HCT116 (cell line): ENCODE results near the gene HTR7. TPM values are rescaled to one million over a fixed set of nuclear protein-coding genes. Genes with fewer than 3 reads are reported as not detected.

Experiments
- ATAC-seq: fragments of 200-7000 bp; cut with Tn5 transposase; 2 replicates; pipeline ENCODE4 v1.9.1; 2020; ENCODE audit warnings: mild to moderate bottlenecking, moderate library complexity
- BruUV-seq: library from RNA; stranded (reverse); fragments of 400-500 nt; replicated peaks from 2 replicates; lab custom pipeline; 2021; lab: Mats Ljungman, UMichigan
- CTCF ChIA-PET: fragments of 300-600 bp; sonication (Branson Sonifier 250); formaldehyde crosslinking; loops from one replicate; lab custom pipeline; 2021; ENCODE audit warnings: antibody characterized with exemption; lab: Charles Lee
- POLR2A ChIA-PET: fragments of 300-600, 350-600 bp; sonication (Branson Sonifier 250); formaldehyde crosslinking; loops from one replicate; lab custom pipeline; 2021; ENCODE audit warnings: antibody characterized with exemption; lab: Charles Lee
- RAD21 ChIA-PET, 2 experiments: fragments of 300-600 bp; sonication (Branson Sonifier 250); formaldehyde crosslinking; loops; one replicate each; lab custom pipeline; 2023; ENCODE audit warnings: low total read pairs in 2 of 2; ENCODE audit not compliant: uncharacterized antibody in 2 of 2, unreplicated experiment in 2 of 2, low non-redundant PET in 1 of 2; lab: Charles Lee
- DNase-seq: peaks from one replicate; pipeline ENCODE4 v3.0.0-alpha.2; 2010; ENCODE audit warnings: low read depth, low spot score
- H2AFZ ChIP-seq: fragments of 200-600 bp; shearing (Covaris generic), sonication (generic); 2 replicates; pipeline ENCODE4 v1.6.1; 2017; ENCODE audit warnings: low read depth, mixed run types, mixed read lengths, antibody characterized with exemption, low read length; ENCODE audit not compliant: poor library complexity, severe bottlenecking
- H3K27ac ChIP-seq: 2 replicates; pipeline ENCODE4 v1.5.1; 2012; ENCODE audit warnings: low read depth, low read length
- H3K27me3 ChIP-seq: fragments of 200-600 bp; sonication (generic); 2 replicates; pipeline ENCODE4 v1.6.1; 2016; ENCODE audit warnings: mixed run types, low read length, mixed read lengths; ENCODE audit not compliant: insufficient read depth
- H3K36me3 ChIP-seq, 2 experiments: fragments of 200-500 bp in 1 of 2; fragments of 200-600 bp in 1 of 2; sonication (Bioruptor generic) in 1 of 2; sonication (generic) in 1 of 2; 2 replicates each; pipeline versions ENCODE4 v1.5.1 to v1.6.1; 2014 to 2016; ENCODE audit warnings: low read length in 2 of 2, inconsistent platforms in 1 of 2, mixed read lengths in 1 of 2, mixed run types in 1 of 2; ENCODE audit not compliant: insufficient read depth in 2 of 2, control insufficient read depth in 1 of 2
- H3K4me1 ChIP-seq, 2 experiments: fragments of 200-600 bp in 1 of 2; sonication (generic) in 1 of 2; 2 replicates each; pipeline versions ENCODE4 v1.5.1 to v1.6.1; 2012 to 2017; ENCODE audit warnings: low read length in 2 of 2, inconsistent platforms in 1 of 2, mild to moderate bottlenecking in 1 of 2, mixed read lengths in 1 of 2, mixed run types in 1 of 2, moderate library complexity in 1 of 2; ENCODE audit not compliant: insufficient read depth in 2 of 2, control insufficient read depth in 1 of 2
- H3K4me2 ChIP-seq: fragments of 200-600 bp; sonication (generic); 2 replicates; pipeline ENCODE4 v1.6.1; 2017; ENCODE audit warnings: mixed run types, low read length, mixed read lengths
- H3K4me3 ChIP-seq, 2 experiments: fragments of 200-600 bp in 1 of 2; sonication (generic) in 1 of 2; replicated peaks in 1 of 2; 2 replicates each; pipeline ENCODE4 v1.5.1; 2011 to 2016; ENCODE audit warnings: low read length in 2 of 2, control low read depth in 1 of 2, low read depth in 1 of 2, mild to moderate bottlenecking in 1 of 2, mixed read lengths in 1 of 2, mixed run types in 1 of 2
- H3K79me2 ChIP-seq: fragments of 200-600 bp; sonication (generic); 2 replicates; pipeline ENCODE4 v1.6.1; 2017; ENCODE audit warnings: mild to moderate bottlenecking, mixed run types, low read length, moderate library complexity, mixed read lengths; ENCODE audit not compliant: insufficient read depth
- H3K9ac ChIP-seq: fragments of 200-600 bp; sonication (generic); 2 replicates; pipeline ENCODE4 v1.6.1; 2016; ENCODE audit warnings: low read length, mixed read lengths
- H3K9me2 ChIP-seq: fragments of 200-600 bp; sonication (generic), shearing (Covaris generic); 2 replicates; pipeline ENCODE4 v1.6.1; 2017; ENCODE audit warnings: mixed run types, mild to moderate bottlenecking, moderate library complexity; ENCODE audit not compliant: insufficient read depth
- H3K9me3 ChIP-seq, 2 experiments: fragments of 200-500 bp in 1 of 2; fragments of 200-600 bp in 1 of 2; sonication (Bioruptor generic) in 1 of 2; sonication (generic) in 1 of 2; 2 replicates each; pipeline ENCODE4 v1.6.1; 2014 to 2017; ENCODE audit warnings: low read length in 2 of 2, mixed read lengths in 2 of 2, inconsistent platforms in 1 of 2, low read depth in 1 of 2, mild to moderate bottlenecking in 1 of 2, mixed run types in 1 of 2, moderate library complexity in 1 of 2; ENCODE audit not compliant: control insufficient read depth in 1 of 2, insufficient read depth in 1 of 2
- H4K20me1 ChIP-seq: fragments of 200-600 bp; sonication (generic), shearing (Covaris generic); 2 replicates; pipeline ENCODE4 v1.6.1; 2017; ENCODE audit warnings: mixed run types, mild to moderate bottlenecking, moderate library complexity; ENCODE audit not compliant: insufficient read depth
- ATF3 ChIP-seq: IDR thresholded peaks from 2 replicates; pipeline ENCODE4 v1.6.1; 2012
- CTCF ChIP-seq, 3 experiments: fragments of 200-600 bp in 1 of 3; sonication (generic) in 1 of 3; IDR thresholded peaks in 2 of 3; conservative IDR thresholded peaks in 1 of 3; 2 replicates each; pipeline ENCODE4 v1.5.1; 2012 to 2017; ENCODE audit warnings: low read depth in 2 of 3, low read length in 2 of 3, antibody characterized with exemption in 1 of 3, borderline replicate concordance in 1 of 3, control low read depth in 1 of 3, mild to moderate bottlenecking in 1 of 3, mixed read lengths in 1 of 3, mixed run types in 1 of 3, moderate library complexity in 1 of 3; ENCODE audit not compliant: insufficient read depth in 1 of 3
- EZH2 ChIP-seq: fragments of 200-600 bp; sonication (generic); IDR thresholded peaks from 2 replicates; pipeline ENCODE4 v1.6.1; 2017; ENCODE audit warnings: antibody characterized with exemption, mixed run types
- FOSL1 ChIP-seq: IDR thresholded peaks from 2 replicates; pipeline ENCODE4 v1.6.1; 2012; ENCODE audit warnings: low read depth
- RAD21 ChIP-seq: IDR thresholded peaks from 2 replicates; pipeline ENCODE4 v1.6.1; 2012; ENCODE audit warnings: low read depth, mild to moderate bottlenecking
- SIN3A ChIP-seq: IDR thresholded peaks from 2 replicates; pipeline ENCODE4 v1.6.1; 2012; ENCODE audit warnings: low read depth
- SP1 ChIP-seq: IDR thresholded peaks from 2 replicates; pipeline ENCODE4 v1.6.1; 2012; ENCODE audit warnings: low read depth
- SRF ChIP-seq: IDR thresholded peaks from 2 replicates; pipeline ENCODE4 v1.6.1; 2012; ENCODE audit warnings: low read depth
- TCF7L2 ChIP-seq: IDR thresholded peaks from 2 replicates; pipeline ENCODE4 v1.7.0; 2011; ENCODE audit warnings: borderline replicate concordance, inconsistent platforms; ENCODE audit not compliant: insufficient read depth, insufficient read length; ENCODE audit errors: extremely low read depth
- YY1 ChIP-seq: IDR thresholded peaks from 2 replicates; pipeline ENCODE4 v1.6.1; 2011; ENCODE audit warnings: low read length, low read depth, moderate library complexity, mild to moderate bottlenecking; ENCODE audit not compliant: insufficient replicate concordance; ENCODE audit errors: extremely low read depth
- ZFX ChIP-seq: fragments of 450-650 bp; IDR thresholded peaks from 2 replicates; pipeline ENCODE4 v1.6.1; 2017
- intact Hi-C: fragments of 100-400 bp; cut with micrococcal nuclease; formaldehyde crosslinking; loops from 2 replicates; pipeline ENCODE4 v1.10.0; 2022
- total RNA-seq: library from RNA; stranded (reverse); gene quantifications from one replicate; pipeline ENCODE4 v1.2.1, GENCODE V29; 2021; ENCODE audit not compliant: unreplicated experiment

Gene HTR7
- total RNA-seq, 1 experiment from 2014 or later, result 32.2 TPM

GRCh38 chr10:90784771-90785170 is 73.1 kb downstream of the HTR7 start:
- TF ChIP-seq RAD21, result no peak
- TF ChIP-seq EZH2, result no peak
- TF ChIP-seq ATF3, result no peak
- no peak for TF ChIP-seq FOSL1
- TF ChIP-seq TCF7L2, result no peak
- TF ChIP-seq CTCF (IDR thresholded peaks at IDR 0.05 in 2 of 3, conservative IDR thresholded peaks at IDR 0.05 in 1 of 3; ENCODE audit: borderline replicate concordance in 1 of 3, insufficient read depth in 1 of 3, low read depth in 2 of 3, low read length in 2 of 3), result no peak
- TF ChIP-seq SRF, result no peak
- no peak for TF ChIP-seq YY1
- no peak for TF ChIP-seq SP1
- TF ChIP-seq ZFX, result no peak
- no peak for TF ChIP-seq SIN3A
- Histone ChIP-seq H3K4me1 (peaks cover 0 to 2% of the 10 kb centered on the region in 2 experiments; a peak in 1 of 4 replicates), H3K9ac (no peak overlapping the region), H3K79me2 (peaks cover 87% of the 10 kb centered on the region), H3K27me3 (no peaks in the 10 kb centered on the region), H3K9me2 (no peaks in the 10 kb centered on the region), H3K27ac (no peak overlapping the region), H4K20me1 (no peaks in the 10 kb centered on the region), H3K4me2 (no peak overlapping the region), H3K36me3 (no peaks in the 10 kb centered on the region), H3K4me3 (no peak overlapping the region), H2AFZ (no peak overlapping the region), H3K9me3 (no peaks in the 10 kb centered on the region)
- BruUV-seq, result no TSS peak
- DNase-seq (no peak), ATAC-seq (no peak)
- ChIA-PET RAD21 (no interaction called here), POLR2A (no interaction called here), CTCF (no interaction called here)
- intact Hi-C loops, result no loop called here
